Esophagus muscularis mucosa (tissue), 4 donors: ENCODE measurements around the gene CSF1. TPM values are rescaled to one million over a fixed set of nuclear protein-coding genes. Genes with fewer than 3 reads are reported as not detected.
"Not testable (repeated sequence)": the region's sequence is repeated elsewhere in the genome, so short reads cannot be mapped to it uniquely, and the experiment has no call there.

Experiments used
- DNase-seq: peaks from one replicate; pipeline ENCODE4 v3.0.0-alpha.2; 2017; ENCODE audit errors: extremely low spot score
- H3K27ac ChIP-seq, 4 donors: fragments of 200-600 bp; sonication (generic); replicated peaks in 1 of 4; 1 replicate in 3 of 4; 2 replicates in 1 of 4; pipeline ENCODE4 v1.5.1; 2016 to 2019; ENCODE audit warnings: mild to moderate bottlenecking in 1 of 4
- H3K27me3 ChIP-seq, 4 donors: fragments of 200-600 bp; sonication (generic); one replicate each; pipeline versions ENCODE4 v1.5.1 to v1.6.0; 2016 to 2019
- H3K36me3 ChIP-seq, 4 donors: fragments of 200-600 bp; sonication (generic); one replicate each; pipeline ENCODE4 v1.5.1; 2016 to 2019
- H3K4me1 ChIP-seq, 4 donors: fragments of 200-600 bp; sonication (generic); one replicate each; pipeline ENCODE4 v1.5.1; 2016 to 2019
- H3K4me3 ChIP-seq, 4 donors: fragments of 200-600 bp; sonication (generic); 1 replicate in 2 of 4; 2 replicates in 2 of 4; pipeline ENCODE4 v1.5.1; 2016 to 2019; ENCODE audit warnings: mild to moderate bottlenecking in 4 of 4, moderate library complexity in 1 of 4
- H3K9me3 ChIP-seq, 4 donors: fragments of 200-600 bp; sonication (generic); 1 replicate in 3 of 4; 2 replicates in 1 of 4; pipeline ENCODE4 v1.5.1; 2016 to 2019
- CTCF ChIP-seq, 3 experiments: fragments of 200-600 bp in 2 of 3; fragments of 450-650 bp in 1 of 3; sonication (generic) in 2 of 3; IDR thresholded peaks; one replicate each; pipeline ENCODE4 v1.5.1; 2017 to 2019; ENCODE audit warnings: antibody characterized with exemption in 3 of 3, mild to moderate bottlenecking in 2 of 3, moderate library complexity in 1 of 3
- EP300 ChIP-seq: sonication (generic); formaldehyde crosslinking; IDR thresholded peaks from one replicate; pipeline ENCODE4 v1.6.1; 2017; ENCODE audit warnings: antibody characterized with exemption
- POLR2A ChIP-seq: fragments of 450-650 bp; IDR thresholded peaks from one replicate; pipeline ENCODE4 v1.6.1; 2017; ENCODE audit warnings: antibody characterized with exemption, moderate library complexity, mild to moderate bottlenecking, low read depth
- POLR2AphosphoS5 ChIP-seq, 2 donors: sonication (generic); formaldehyde crosslinking; IDR thresholded peaks; one replicate each; pipeline ENCODE4 v1.6.1; 2017; ENCODE audit warnings: antibody characterized with exemption in 2 of 2
- WGBS: methylation state at CpG from one replicate; pipeline ENCODE4 v1.1.5; 2018; 5-methylcytosine and 5-hydroxymethylcytosine counted together
- intact Hi-C: fragments of 100-400 bp; cut with DNase I; formaldehyde crosslinking; loops from one replicate; pipeline ENCODE4 v1.15.1; 2023
- total RNA-seq, 4 donors: library from RNA; depleted of rRNA; stranded (reverse); fragments of >200 nt; gene quantifications; one replicate each; pipeline versions ENCODE4 v1.1.0 to v1.2.1, GENCODE V29; 2016

CSF1 gene
- total RNA-seq, 4 donors from 2014 or later: 27.0 to 92.6 (median 48.1) TPM

GRCh38 chr1:109917768-109918606 is 7.3 kb downstream of the CSF1 start:
- Histone ChIP-seq H3K27me3 (no peaks in the 10 kb centered on the region), H3K36me3 (peaks cover 61 to 88% (median 76%) of the 10 kb centered on the region in 4 donors), H3K4me3 (no peak overlapping the region), H3K9me3 (no peaks in the 10 kb centered on the region), H3K27ac (peak overlapping the region in 1 of 4 donors; percentile 42), H3K4me1 (peaks cover 24 to 73% (median 44%) of the 10 kb centered on the region in 4 donors)
- intact Hi-C loops: loop anchor here (10.0 kb wide), 1 partner anchor 263 kb away; the partner anchor contains the start of gene GSTM4
- no peak for DNase-seq
- no peak for TF ChIP-seq POLR2A
- TF ChIP-seq EP300: no peak
- TF ChIP-seq POLR2AphosphoS5 (IDR thresholded peaks at IDR 0.05): no peak
- TF ChIP-seq CTCF (IDR thresholded peaks at IDR 0.05): no peak
- 80% methylated on average over 6 of the region's 6 CpGs for WGBS

GRCh38 chr1:109918671-109919070 is 8.0 kb downstream of the CSF1 start:
- TF ChIP-seq POLR2AphosphoS5 (IDR thresholded peaks at IDR 0.05): no peak
- TF ChIP-seq POLR2A: no peak
- no peak for TF ChIP-seq CTCF (IDR thresholded peaks at IDR 0.05)
- no peak for TF ChIP-seq EP300
- no peak overlapping the region for H3K27ac ChIP-seq
- H3K9me3 ChIP-seq: no peaks in the 10 kb centered on the region
- H3K4me1 ChIP-seq: peaks cover 17 to 68% (median 42%) of the 10 kb centered on the region in 4 donors
- no peak for DNase-seq
- WGBS: 88% methylated on average over 7 of the region's 7 CpGs
- intact Hi-C loops: loop anchor here (10.0 kb wide), 1 partner anchor 264 kb away; the partner anchor contains the start of gene GSTM4
- H3K36me3 ChIP-seq: peaks cover 67 to 95% (median 83%) of the 10 kb centered on the region in 4 donors
- no peaks in the 10 kb centered on the region for H3K27me3 ChIP-seq
- H3K4me3 ChIP-seq: no peak overlapping the region

- peak overlapping the region in 1 of 4 donors; percentile 26 for H3K27ac ChIP-seq
- WGBS: 90% methylated on average over 6 of the region's 6 CpGs
- intact Hi-C loops: loop anchor here (10.0 kb wide), 1 partner anchor 265 kb away; the partner anchor contains the start of gene GSTM4
Measured at GRCh38 chr1:109919303-109919702, 8.7 kb downstream of the CSF1 start.

GRCh38 chr1:109920391-109920790 is 9.7 kb downstream of the CSF1 start:
- Histone ChIP-seq H3K27ac (peak overlapping the region in 3 of 4 donors; percentile 1 to 27 (median 2)), H3K36me3 (peaks cover 83 to 100% (median 97%) of the 10 kb centered on the region in 4 donors), H3K4me1 (peaks cover 3 to 65% (median 36%) of the 10 kb centered on the region in 4 donors)
- DNase-seq, H3K4me3 ChIP-seq, H3K27me3 ChIP-seq, H3K9me3 ChIP-seq, intact Hi-C loops: not testable (repeated sequence)
- WGBS: 96% methylated on average over 8 of the region's 10 CpGs

More at GRCh38 chr1:109919303-109919702, 8.7 kb downstream of the CSF1 start:
- no peak overlapping the region for H3K4me3 ChIP-seq
- H3K36me3 ChIP-seq: peaks cover 72 to 98% (median 89%) of the 10 kb centered on the region in 4 donors
- H3K9me3 ChIP-seq: no peaks in the 10 kb centered on the region
- no peak for DNase-seq
- peaks cover 12 to 68% (median 42%) of the 10 kb centered on the region in 4 donors for H3K4me1 ChIP-seq
- TF ChIP-seq CTCF (IDR thresholded peaks at IDR 0.05) (no peak), POLR2A (no peak), EP300 (no peak), POLR2AphosphoS5 (IDR thresholded peaks at IDR 0.05) (no peak)
- no peaks in the 10 kb centered on the region for H3K27me3 ChIP-seq

GRCh38 chr1:109922326-109922725 is 11.7 kb downstream of the CSF1 start:
- no peak for DNase-seq
- H3K36me3 ChIP-seq: peaks cover 81 to 100% (median 96%) of the 10 kb centered on the region in 4 donors

More at GRCh38 chr1:109922326-109922725, 11.7 kb downstream of the CSF1 start:
- Histone ChIP-seq H3K4me1 (peaks cover 10 to 72% (median 43%) of the 10 kb centered on the region in 4 donors), H3K27me3 (no peaks in the 10 kb centered on the region), H3K9me3 (no peaks in the 10 kb centered on the region), H3K27ac (no peak overlapping the region), H3K4me3 (no peak overlapping the region)
- no peak for TF ChIP-seq EP300
- no peak for TF ChIP-seq POLR2AphosphoS5 (IDR thresholded peaks at IDR 0.05)
- no peak for TF ChIP-seq CTCF (IDR thresholded peaks at IDR 0.05)
- TF ChIP-seq POLR2A: no peak
- 86% methylated on average over 7 of the region's 8 CpGs for WGBS
- intact Hi-C loops: no loop called here
